NCI-H128 (cell line): Measurements from ENCODE around the gene SLC38A10.
"Not testable (repeated sequence)": the region's sequence is repeated elsewhere in the genome, so short reads cannot be mapped to it uniquely, and the experiment has no call there.

ENCODE experiments used
- DNase-seq: peaks from one replicate; lab custom pipeline; 2025; ENCODE audit not compliant: unreplicated experiment; lab: John Stamatoyannopoulos, UW

The SLC38A10 gene

DNA sequence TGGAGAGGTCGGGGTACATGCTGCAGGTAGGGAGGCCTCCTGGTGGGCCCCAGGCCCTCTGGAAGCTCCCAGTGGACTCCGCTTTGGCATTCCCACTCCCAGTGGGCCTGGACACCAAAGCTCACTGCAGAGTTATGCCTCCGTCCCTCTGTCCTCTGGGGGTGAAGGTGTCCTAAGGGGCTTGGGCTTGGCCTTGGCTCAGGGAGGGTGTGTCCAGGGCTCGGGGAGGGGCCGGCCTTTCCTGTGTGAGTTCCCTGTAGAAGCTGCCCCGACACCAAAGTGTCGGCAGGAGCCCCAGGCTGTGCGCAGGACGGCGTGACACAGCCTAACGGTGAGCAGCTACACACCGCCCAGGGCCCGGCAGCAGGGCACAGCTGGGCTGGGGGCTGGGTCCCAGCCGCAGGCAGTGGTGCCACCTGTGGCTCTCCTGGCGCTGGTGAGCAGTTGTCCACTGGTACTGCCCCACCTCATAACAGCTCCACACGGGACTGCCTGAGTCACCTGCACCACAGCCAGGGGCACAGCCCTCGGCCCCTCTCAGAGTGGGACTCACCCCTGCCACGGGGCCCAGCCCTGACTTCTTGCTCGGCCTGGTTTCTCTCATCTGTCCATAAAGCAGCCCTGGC, 62.4 kb downstream of the SLC38A10 start:
- no peak for DNase-seq

GRCh38 chr17:81231766-81232581, 63.1 kb downstream of the SLC38A10 start:
- DNase-seq = no peak

DNA sequence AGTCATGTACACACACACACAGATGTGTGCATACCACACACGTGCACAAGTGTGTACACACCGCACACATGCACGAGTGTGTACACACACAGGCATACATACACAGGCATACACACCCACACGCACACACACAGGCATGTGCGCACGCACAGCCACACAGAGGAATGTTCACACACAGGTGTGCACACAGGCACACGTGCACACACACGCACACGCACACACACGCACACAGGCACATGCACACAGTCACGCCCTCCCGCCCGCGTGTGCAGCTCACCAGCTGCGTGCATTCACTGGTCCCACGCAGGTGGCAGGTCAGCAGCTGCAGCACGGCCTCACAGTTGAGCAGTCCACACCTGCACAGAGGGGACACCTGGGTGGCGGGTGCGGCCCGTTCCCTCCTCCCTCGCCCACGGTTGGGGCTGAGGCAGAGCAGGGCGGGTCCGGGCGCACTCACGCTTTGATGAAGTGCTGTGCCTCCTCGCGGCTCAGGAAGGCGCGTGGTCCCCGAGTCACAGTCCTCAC, 63.9 kb downstream of the SLC38A10 start:
- DNase-seq = no peak

- no peak for DNase-seq
Observed at GRCh38 chr17:81230043-81230820, 64.9 kb downstream of the SLC38A10 start.

DNA sequence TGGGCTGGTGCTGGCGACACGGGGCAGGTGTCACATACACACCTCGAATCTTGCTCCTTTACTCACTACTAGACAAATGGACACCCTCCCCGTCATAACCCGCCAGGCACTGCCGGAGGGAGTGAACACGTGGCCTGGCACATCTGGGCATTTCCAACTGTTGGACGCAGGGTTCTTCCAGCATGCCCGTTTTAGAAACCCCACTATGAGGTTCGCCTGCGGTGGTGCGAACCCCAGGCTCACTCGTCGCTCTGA, 65.5 kb downstream of the SLC38A10 start:
- no peak for DNase-seq

GRCh38 chr17:81228834-81229665, 66.1 kb downstream of the SLC38A10 start:
- no peak for DNase-seq

DNA sequence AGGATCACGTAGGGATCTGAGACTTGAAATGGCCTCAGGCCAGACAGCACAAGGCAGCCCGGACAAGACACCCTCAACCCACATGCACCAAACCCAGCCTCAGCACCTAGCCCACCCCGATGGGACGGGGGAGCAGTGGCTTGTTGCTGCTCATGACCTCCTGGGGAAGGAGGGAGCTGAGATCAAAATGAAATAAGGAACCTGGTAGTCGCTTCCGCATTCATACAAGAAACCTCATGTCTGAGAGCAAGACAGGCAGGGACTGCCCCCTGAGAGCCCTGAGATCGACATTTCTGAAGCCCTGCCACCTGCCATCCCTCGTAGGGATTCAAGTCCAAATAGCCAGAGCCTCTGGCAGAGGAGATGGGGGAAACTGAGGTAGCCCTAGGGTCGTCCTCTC, 66.7 kb downstream of the SLC38A10 start:
- DNase-seq = no peak

DNA sequence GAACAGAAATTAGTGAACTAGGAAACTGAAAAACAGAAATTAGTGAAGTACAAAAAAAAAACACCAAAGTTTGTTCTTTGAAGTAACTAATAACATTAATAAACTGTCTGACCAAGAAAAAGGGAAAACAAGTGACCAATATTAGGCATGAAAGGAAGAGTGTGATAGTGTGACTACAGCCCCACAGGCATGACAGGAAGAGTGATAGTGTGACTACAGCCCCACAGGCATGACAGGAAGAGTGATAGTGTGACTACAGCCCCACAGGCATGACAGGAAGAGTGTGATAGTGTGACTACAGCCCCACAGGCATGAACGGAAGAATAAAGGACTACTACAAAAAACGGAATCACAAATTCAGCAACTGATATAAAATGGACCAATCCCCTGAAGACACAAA, 67.5 kb downstream of the SLC38A10 start:
- not testable (repeated sequence) for DNase-seq

DNA sequence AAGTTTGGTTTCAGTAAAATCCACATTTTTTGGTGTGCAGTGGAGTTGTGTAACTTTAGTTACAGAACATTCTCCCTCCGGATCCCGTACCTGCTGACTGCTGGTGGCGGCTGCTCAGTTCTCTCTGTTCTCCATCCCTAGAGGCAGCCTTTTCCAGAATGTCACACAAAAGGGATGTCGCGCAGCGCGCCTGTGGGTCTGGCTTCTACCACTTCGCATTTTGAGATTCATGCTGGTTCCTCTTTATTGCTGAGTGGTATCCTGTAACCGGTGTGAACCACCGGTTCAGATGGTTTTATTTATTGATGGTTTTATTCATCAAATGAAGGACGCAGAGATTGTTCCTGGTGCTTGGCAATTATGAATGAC, 71.4 kb downstream of the SLC38A10 start:
- no peak for DNase-seq

GRCh38 chr17:81222906-81223761, 72.0 kb downstream of the SLC38A10 start, which contains the start of gene CEP131:
CEP131 (minus strand) TSS chr17:81222965; CDS start chr17:81220056, 2,909 bp downstream.
- DNase-seq = peak; percentile 93

- no peak for DNase-seq
Observed at GRCh38 chr17:81222620-81222905, 72.5 kb downstream of the SLC38A10 start.

GRCh38 chr17:81221842-81222619, 73.1 kb downstream of the SLC38A10 start:
- DNase-seq = no peak

DNA sequence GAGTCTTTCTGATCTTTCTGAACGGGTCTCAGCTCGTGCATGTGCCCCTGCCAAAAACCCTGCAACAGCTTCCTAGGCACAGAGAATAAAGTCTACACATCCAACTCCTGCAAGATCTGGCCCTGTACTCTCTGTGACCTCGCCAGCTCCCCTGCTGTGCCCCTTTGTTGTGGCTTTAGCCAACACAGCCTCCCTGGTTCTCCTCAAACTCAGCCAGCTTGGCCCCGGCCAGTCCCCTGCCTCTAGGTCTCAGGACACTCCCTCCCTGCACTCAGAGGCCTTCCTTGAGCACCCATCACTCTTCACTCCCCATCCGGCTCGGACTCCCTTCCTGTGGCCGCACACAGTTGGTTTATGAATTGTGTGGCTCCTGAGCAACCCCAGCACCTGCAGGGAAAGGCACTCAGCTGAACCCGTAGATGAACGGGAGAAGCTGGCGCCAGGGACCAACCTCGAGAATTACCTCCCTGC, 73.7 kb downstream of the SLC38A10 start:
- no peak for DNase-seq

DNA sequence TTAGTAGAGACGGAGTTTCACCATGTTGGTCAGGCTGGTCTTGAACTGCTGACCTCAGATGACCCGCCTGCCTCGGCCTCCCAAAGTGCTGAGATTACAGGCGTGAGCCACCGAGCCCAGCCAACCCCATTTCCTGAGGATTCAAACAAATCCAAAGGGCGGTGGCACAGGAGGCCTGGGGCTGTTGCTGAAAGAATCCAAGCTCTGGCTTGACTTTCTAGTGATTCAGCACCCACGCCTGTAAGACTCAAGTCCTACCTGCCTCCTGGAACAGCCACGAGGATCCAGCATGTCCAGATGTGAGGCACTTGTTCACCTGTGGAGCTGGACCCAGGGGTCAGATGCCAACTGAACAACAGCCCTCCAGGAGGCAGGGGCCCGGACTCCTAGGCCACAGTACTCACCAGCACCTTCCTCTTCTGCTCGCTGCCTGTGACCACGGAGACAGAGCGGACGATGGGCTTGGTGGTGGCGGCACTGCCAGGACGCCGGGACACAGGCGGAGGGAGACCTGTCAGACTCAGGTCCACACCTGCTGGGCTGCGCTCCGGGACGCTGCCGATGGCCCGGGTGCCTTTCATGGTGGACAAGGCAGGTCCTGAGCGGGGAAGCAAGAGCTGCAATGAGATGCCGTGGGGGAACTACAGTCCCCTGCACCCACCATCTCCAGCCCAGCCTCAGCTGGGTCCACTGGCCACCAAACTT, 75.5 kb downstream of the SLC38A10 start:
- DNase-seq = no peak

- DNase-seq = no peak
Observed at GRCh38 chr17:81218991-81219390, 76.1 kb downstream of the SLC38A10 start.

DNA sequence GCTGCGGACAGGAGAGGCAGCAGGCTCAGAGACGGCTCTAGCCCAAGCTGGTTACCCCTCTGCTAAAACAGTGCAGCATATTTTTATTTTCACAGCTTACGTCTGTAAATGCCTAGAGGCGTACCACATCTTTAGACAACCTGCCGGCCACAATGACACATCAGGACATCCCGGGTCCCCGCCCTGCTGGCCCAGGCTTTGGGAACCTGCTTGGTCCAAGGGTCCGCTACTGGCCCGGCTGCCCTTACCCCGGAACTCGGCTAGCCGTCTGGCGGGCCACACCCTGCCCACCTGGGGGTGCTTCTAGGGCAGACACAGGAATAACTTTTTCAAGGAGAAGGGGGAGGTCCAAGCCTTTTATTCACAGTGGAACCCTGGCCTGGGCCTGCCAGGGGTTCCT, 76.6 kb downstream of the SLC38A10 start:
- DNase-seq = no peak

GRCh38 chr17:81217491-81217890, 77.6 kb downstream of the SLC38A10 start:
- no peak for DNase-seq

- DNase-seq = no peak
Observed at GRCh38 chr17:81213978-81214377, 81.1 kb downstream of the SLC38A10 start.

DNA sequence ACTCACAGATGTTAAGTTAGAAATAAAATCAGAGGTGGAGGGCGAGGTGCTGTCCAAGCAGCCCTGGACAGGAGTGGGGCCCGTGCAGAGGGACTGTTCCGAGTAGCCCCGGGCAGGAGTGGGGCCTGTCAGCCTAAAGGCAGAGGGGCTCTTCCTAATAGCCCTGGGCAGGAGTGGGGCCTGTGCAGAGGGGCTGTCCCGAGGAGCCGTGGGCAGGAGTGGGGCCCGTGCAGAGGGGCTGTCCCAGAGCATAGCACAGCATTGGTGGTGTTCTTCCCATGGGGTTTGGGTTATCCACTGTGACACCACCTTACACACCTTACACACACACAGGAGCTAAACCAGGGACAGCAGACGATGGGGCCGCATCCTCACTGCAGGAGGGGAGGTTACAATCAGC, 82.7 kb downstream of the SLC38A10 start:
- no peak for DNase-seq
